ENCODE measurements around the gene KCNQ1OT1.
A peak's percentile ranks its signal among the peaks of the same experiment; 100 is the strongest.

Gene KCNQ1OT1

DNA sequence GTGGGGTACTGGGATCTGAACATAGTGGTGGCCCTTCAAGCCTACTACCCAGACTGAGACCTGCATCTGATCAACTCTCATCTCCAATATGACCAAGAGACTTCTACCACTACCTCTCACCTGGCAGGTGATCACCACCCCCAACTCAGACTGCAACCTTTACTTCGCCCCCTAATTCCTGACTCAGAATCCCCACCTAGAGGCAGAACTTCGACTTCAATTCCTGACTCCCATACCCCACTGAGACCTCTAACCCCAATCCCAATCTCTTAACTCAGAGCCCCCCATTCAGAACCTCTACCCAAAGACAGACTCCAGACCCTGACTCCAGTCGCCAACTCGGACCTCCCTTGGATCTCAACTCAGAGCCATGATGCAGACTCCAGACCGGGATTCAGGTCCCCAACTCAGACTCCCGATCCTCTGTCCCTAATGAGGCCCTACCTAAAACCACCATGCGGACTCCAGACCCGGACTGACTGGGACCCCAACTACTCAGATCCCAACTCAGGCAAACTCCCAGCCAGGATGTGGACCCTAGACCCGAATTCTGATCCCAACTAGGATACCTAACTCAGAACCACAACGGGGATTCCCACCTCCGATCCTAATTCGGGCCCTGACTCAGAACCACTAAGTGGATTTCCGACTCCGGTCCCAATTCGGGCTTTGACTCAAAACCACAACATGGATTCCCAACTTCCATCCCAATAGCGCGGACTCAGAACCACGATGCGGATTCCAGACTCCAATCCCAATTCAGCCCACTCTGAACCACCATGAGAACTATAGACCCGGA lies 1.2 kb downstream of the KCNQ1OT1 start:
- ChIA-PET POLR2A (ENCODE audit: low non-redundant PET) (no interaction called here), CTCF (interaction anchor here (0.6 kb wide), 1 partner anchor 193 kb away, joined by 3 read pairs; no protein-coding TSS in a partner anchor)
- no peak for DNase-seq (ENCODE audit: low spot score)
- TF ChIP-seq, protein P1, sequence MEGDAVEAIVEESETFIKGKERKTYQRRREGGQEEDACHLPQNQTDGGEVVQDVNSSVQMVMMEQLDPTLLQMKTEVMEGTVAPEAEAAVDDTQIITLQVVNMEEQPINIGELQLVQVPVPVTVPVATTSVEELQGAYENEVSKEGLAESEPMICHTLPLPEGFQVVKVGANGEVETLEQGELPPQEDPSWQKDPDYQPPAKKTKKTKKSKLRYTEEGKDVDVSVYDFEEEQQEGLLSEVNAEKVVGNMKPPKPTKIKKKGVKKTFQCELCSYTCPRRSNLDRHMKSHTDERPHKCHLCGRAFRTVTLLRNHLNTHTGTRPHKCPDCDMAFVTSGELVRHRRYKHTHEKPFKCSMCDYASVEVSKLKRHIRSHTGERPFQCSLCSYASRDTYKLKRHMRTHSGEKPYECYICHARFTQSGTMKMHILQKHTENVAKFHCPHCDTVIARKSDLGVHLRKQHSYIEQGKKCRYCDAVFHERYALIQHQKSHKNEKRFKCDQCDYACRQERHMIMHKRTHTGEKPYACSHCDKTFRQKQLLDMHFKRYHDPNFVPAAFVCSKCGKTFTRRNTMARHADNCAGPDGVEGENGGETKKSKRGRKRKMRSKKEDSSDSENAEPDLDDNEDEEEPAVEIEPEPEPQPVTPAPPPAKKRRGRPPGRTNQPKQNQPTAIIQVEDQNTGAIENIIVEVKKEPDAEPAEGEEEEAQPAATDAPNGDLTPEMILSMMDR (conservative IDR thresholded peaks at IDR 0.05; ENCODE audit: low read depth), result no peak
- peak overlapping the region; percentile 82 for H3K27ac ChIP-seq

DNA sequence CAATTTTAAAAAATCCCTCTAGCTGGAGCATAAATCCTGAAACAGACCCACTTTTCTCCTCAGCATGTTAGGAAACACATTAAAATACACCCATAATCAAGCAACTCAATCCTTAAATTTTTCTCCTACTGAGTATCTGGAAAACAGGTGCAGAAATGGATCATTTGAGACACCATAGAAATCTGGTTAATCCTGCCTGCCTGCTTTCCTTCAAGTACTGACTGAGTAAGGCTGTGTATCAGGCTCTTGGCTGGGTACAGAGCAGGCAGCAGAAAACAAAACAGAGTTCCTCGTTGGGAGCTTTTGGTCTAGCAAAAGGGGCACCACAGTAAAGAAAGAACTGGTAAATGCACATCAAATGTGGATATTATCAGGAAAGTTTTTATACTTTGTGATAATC lies 1.9 kb downstream of the KCNQ1OT1 start:
- H3K27ac ChIP-seq, result no peak overlapping the region
- POLR2A ChIA-PET (ENCODE audit: low non-redundant PET), result no interaction called here
- DNase-seq (ENCODE audit: low spot score), result no peak

DNA sequence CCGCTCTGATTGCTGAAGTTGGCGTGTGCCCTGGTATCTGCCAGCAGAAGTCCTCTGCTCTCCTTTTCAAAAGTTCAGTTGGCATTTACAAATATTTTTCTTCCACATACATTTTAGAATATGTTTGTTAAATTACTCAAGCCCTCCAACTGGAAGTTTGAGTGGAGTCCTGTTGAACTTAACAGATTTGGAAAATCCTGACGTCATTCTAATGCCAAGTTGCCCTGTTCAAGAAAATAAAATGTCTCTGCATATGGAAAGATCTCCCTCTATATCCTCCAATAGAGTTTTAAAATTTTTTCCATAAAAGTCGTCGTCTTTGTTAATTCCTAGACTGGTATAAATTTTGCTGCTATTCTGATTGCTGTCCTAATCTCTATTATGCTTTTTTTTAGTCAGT lies 3.3 kb downstream of the KCNQ1OT1 start:
- CTCF ChIA-PET, result no interaction called here
- DNase-seq (ENCODE audit: low spot score), result no peak
- POLR2A ChIA-PET (ENCODE audit: low non-redundant PET), result no interaction called here
- TF ChIP-seq, protein P1 (conservative IDR thresholded peaks at IDR 0.05; ENCODE audit: low read depth), result no peak
- H3K27ac ChIP-seq, result no peak overlapping the region

More for the DNA sequence above, 1.9 kb downstream of the KCNQ1OT1 start:
- TF ChIP-seq, protein P1 (conservative IDR thresholded peaks at IDR 0.05; ENCODE audit: low read depth), result no peak
- CTCF ChIA-PET, result interaction anchor here (0.6 to 0.8 kb wide), 3 partner anchors 160 to 234 kb away, joined by 3 read pairs; no protein-coding TSS in a partner anchor

DNA sequence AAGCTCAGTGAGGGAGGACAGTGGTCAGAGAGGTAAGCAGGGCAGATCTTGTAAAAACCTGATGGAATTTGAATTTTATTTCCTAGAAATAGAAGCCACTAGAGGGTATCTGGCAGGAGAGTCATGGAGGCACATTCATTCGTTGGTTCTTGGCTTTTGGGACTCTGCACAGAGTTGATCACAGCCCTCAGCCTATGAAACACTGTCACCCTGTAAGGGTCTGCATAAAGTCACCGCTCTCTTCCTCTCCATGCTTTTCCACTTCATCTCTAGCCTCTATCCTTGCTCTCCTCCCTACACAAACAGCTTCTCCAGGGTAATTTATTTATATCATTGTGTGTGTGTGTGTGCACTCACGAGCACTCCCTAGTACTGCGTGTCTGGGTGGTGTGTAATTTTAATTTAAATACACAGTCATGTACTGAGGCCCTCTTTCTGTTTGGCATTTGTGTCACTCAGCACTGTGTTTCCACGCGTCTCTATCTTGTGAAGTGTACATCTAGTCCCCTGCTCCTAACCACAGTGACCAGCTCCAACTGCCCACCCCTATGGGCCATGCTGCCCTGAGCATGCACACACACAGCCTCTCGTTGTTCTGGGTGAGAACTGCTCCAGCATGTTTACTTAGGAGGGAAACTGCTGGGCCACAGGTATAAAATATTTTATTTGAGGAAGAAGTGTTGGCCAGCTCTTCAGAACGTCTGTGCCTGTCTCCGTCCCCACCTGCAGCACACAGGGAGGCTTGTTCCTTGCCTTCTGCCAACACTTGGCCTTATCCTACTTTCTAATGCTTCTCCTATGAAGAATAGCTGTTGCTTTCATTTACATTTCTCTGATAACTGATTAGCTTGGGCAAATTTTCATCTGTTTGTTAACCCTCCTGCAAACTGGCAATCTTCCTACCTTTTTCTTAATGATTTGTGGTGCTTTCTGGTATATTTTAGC lies 4.5 kb downstream of the KCNQ1OT1 start:
- POLR2A ChIA-PET (ENCODE audit: low non-redundant PET), result no interaction called here
- TF ChIP-seq, protein P1 (conservative IDR thresholded peaks at IDR 0.05; ENCODE audit: low read depth), result no peak
- CTCF ChIA-PET, result no interaction called here
- no peak overlapping the region for H3K27ac ChIP-seq
- DNase-seq (ENCODE audit: low spot score), result no peak

DNA sequence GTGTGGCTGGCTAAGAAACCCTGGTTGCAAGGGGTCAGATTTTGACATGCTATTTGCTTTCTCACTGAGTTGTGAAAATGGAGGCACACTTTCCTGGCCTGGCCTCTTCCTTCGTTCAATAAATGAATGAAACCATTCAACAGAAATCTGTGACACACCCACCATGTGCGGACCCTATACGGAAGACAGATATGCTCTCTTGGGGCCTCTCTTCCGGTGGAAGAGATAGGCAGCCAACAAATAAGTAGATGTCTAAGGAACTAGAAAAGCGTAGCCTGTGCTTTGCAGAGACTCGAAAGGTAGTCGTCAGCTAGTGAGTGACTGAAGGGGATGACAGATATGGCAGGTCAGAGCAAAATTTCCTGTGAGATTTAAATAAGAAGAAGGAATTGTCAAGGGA lies 5.3 kb downstream of the KCNQ1OT1 start:
- ChIA-PET POLR2A (ENCODE audit: low non-redundant PET) (no interaction called here), CTCF (interaction anchor here (1.2 kb wide), 1 partner anchor 193 kb away, joined by 6 read pairs; no protein-coding TSS in a partner anchor)
- no peak for DNase-seq (ENCODE audit: low spot score)
- TF ChIP-seq, protein P1 (conservative IDR thresholded peaks at IDR 0.05; ENCODE audit: low read depth), result no peak
- no peak overlapping the region for H3K27ac ChIP-seq
